Measurements from ENCODE around the gene THADA. TPM values are rescaled to one million over a fixed set of nuclear protein-coding genes. Genes with fewer than 3 reads are reported as not detected.
"Not testable (repeated sequence)": the region's sequence is repeated elsewhere in the genome, so short reads cannot be mapped to it uniquely, and the experiment has no call there.

THADA gene
- polyA plus RNA-seq, 1 experiment, result 21.6 TPM

DNA sequence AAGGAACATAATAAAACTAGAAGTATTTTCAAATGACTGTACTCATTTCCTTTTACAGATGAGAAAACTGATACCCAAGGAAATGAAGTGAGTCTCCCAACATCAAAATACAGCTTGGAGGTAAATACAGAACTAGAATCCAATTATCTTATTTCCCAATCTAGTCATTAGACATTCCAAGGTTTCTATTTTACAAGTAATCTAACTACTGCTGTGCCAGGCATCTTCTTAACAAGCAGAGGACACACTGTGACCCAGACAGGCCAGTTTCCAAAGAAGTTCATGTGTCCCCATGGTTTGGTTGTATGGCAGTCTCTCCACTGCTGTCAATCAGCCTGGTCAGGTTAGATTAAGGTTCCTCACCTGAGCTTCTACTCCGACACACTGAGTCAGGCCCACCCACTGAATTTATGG, 143.5 kb downstream of the THADA start:
- Histone ChIP-seq H3K36me3 (ENCODE audit: control insufficient read depth, insufficient read depth, low read length) (no peaks in the 10 kb centered on the region), H3K27me3 (ENCODE audit: control insufficient read depth, insufficient read depth, low read length) (no peaks in the 10 kb centered on the region), H3K4me3 (ENCODE audit: low read depth, low read length) (no peak overlapping the region)
- CTCF ChIA-PET, result interaction anchor here (2.4 kb wide), 1 partner anchor 9 kb away, joined by 10 read pairs; no protein-coding TSS in a partner anchor
- DNase-seq (ENCODE audit: low read depth), result no peak
- TF ChIP-seq, protein P1, sequence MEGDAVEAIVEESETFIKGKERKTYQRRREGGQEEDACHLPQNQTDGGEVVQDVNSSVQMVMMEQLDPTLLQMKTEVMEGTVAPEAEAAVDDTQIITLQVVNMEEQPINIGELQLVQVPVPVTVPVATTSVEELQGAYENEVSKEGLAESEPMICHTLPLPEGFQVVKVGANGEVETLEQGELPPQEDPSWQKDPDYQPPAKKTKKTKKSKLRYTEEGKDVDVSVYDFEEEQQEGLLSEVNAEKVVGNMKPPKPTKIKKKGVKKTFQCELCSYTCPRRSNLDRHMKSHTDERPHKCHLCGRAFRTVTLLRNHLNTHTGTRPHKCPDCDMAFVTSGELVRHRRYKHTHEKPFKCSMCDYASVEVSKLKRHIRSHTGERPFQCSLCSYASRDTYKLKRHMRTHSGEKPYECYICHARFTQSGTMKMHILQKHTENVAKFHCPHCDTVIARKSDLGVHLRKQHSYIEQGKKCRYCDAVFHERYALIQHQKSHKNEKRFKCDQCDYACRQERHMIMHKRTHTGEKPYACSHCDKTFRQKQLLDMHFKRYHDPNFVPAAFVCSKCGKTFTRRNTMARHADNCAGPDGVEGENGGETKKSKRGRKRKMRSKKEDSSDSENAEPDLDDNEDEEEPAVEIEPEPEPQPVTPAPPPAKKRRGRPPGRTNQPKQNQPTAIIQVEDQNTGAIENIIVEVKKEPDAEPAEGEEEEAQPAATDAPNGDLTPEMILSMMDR (IDR thresholded peaks at IDR 0.05; ENCODE audit: insufficient read depth, low read depth, low read length), result no peak
- POLR2A ChIA-PET, result no interaction called here

- Histone ChIP-seq H3K4me3 (ENCODE audit: low read depth, low read length) (no peak overlapping the region), H3K36me3 (ENCODE audit: control insufficient read depth, insufficient read depth, low read length) (no peaks in the 10 kb centered on the region), H3K27me3 (ENCODE audit: control insufficient read depth, insufficient read depth, low read length) (no peaks in the 10 kb centered on the region)
- CTCF ChIA-PET, result interaction anchor here (0.7 to 1.3 kb wide), 3 partner anchors 7 to 21 kb away, joined by 3 to 4 read pairs (median 3); no protein-coding TSS in a partner anchor
- TF ChIP-seq, protein P1 (IDR thresholded peaks at IDR 0.05; ENCODE audit: insufficient read depth, low read depth, low read length), result no peak
- no peak for DNase-seq (ENCODE audit: low read depth)
- POLR2A ChIA-PET, result no interaction called here
Measured at GRCh38 chr2:43450617-43451016, 145.2 kb downstream of the THADA start.

- TF ChIP-seq, protein P1 (IDR thresholded peaks at IDR 0.05; ENCODE audit: insufficient read depth, low read depth, low read length), result no peak
- Histone ChIP-seq H3K4me3 (ENCODE audit: low read depth, low read length) (no peak overlapping the region), H3K27me3 (ENCODE audit: control insufficient read depth, insufficient read depth, low read length) (no peaks in the 10 kb centered on the region), H3K36me3 (ENCODE audit: control insufficient read depth, insufficient read depth, low read length) (no peaks in the 10 kb centered on the region)
- ChIA-PET POLR2A (no interaction called here), CTCF (no interaction called here)
- no peak for DNase-seq (ENCODE audit: low read depth)
Measured at GRCh38 chr2:43448822-43449110, 147.1 kb downstream of the THADA start.

DNA sequence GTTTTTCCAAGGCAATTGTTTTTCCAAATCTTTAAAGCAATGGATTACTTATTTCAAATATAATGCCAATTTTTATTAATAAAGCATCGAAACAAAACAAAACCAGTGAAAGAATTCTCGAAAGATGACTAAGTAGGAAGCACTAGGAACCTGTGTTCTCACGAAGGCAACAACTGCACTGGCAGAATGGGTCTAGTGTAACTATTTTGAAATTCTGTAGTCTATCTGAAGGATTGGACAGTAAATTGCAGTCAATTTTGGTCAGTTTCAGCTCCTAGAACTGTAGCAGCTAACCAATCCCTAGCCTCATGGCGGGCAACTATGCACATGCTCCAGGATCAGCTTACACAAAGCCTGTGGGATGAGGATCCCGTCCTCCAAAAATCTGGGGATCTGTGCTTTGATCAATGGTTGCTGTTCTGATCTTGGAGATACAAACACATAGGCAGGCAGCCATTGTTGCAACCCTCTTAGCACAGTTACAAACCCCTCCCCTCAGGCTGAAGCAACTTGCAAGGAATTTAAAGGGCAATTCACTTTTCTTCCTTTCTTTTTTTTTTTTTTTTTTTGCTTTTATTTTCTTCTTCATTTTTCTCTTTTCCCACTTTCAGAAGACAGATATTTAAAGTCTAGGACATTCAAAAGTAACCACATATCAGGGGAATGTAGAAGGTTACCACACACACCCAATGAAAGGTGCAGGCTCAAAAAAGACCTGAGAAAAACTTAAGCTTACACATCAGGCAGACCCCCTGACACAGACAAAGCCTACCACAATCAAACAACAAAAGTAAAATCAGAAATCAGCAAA, 147.6 kb downstream of the THADA start:
- CTCF ChIA-PET, result no interaction called here
- POLR2A ChIA-PET, result no interaction called here

GRCh38 chr2:43446755-43447154, 149.1 kb downstream of the THADA start:
- CTCF ChIA-PET, result interaction anchor here (0.9 kb wide), 1 partner anchor 13 kb away, joined by 3 read pairs; no protein-coding TSS in a partner anchor
- POLR2A ChIA-PET, result not testable (repeated sequence)

More for the DNA sequence above, 147.6 kb downstream of the THADA start:
- H3K27me3 ChIP-seq (ENCODE audit: control insufficient read depth, insufficient read depth, low read length), result no peaks in the 10 kb centered on the region
- TF ChIP-seq, protein P1 (IDR thresholded peaks at IDR 0.05; ENCODE audit: insufficient read depth, low read depth, low read length), result no peak
- H3K4me3 ChIP-seq (ENCODE audit: low read depth, low read length), result no peak overlapping the region
- H3K36me3 ChIP-seq (ENCODE audit: control insufficient read depth, insufficient read depth, low read length), result no peaks in the 10 kb centered on the region
- DNase-seq (ENCODE audit: low read depth), result no peak

DNA sequence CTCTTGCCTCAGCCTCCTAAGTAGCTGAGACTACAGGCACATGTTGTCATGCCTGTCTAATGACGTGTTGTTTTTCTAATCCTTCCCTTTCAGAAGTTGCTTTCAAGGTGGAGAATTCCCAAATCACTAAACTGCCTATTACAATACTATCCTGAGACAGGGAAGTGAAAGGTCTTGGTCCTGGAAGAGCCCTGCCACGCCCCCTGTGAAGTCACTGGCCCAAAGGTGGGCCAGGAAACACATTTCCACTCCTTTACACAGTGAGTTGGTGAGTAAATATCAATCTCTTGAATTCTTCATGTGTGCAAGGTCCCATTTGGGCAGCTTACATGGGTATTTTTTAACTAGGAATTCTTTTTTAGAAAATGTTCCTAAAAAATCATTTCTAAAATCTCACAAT, 150.1 kb downstream of the THADA start:
- CTCF ChIA-PET, result interaction anchor here (0.9 kb wide), 1 partner anchor 14 kb away, joined by 3 read pairs; no protein-coding TSS in a partner anchor
- POLR2A ChIA-PET, result no interaction called here
- Histone ChIP-seq H3K36me3 (ENCODE audit: control insufficient read depth, insufficient read depth, low read length) (no peaks in the 10 kb centered on the region), H3K4me3 (ENCODE audit: low read depth, low read length) (no peak overlapping the region), H3K27me3 (ENCODE audit: control insufficient read depth, insufficient read depth, low read length) (no peaks in the 10 kb centered on the region)
- TF ChIP-seq, protein P1 (IDR thresholded peaks at IDR 0.05; ENCODE audit: insufficient read depth, low read depth, low read length), result no peak
- no peak for DNase-seq (ENCODE audit: low read depth)

More at GRCh38 chr2:43446755-43447154, 149.1 kb downstream of the THADA start:
- H3K27me3 ChIP-seq (ENCODE audit: control insufficient read depth, insufficient read depth, low read length); H3K4me3 ChIP-seq (ENCODE audit: low read depth, low read length); H3K36me3 ChIP-seq (ENCODE audit: control insufficient read depth, insufficient read depth, low read length); DNase-seq (ENCODE audit: low read depth): not testable (repeated sequence)

Measured in BJ (cell line).